ENCODE data around the gene POLA2. TPM values are rescaled to one million over a fixed set of nuclear protein-coding genes. Genes with fewer than 3 reads are reported as not detected.

Gene POLA2
- total RNA-seq, 1 experiment from 2014 or later: 27.5 TPM

- DNase-seq (ENCODE audit: low spot score): no peak
These were observed 24.9 kb downstream of the POLA2 start for GRCh38 chr11:65286686-65287085.

- DNase-seq (ENCODE audit: low spot score): no peak
These were observed 25.8 kb downstream of the POLA2 start for GRCh38 chr11:65287601-65288000.

DNA sequence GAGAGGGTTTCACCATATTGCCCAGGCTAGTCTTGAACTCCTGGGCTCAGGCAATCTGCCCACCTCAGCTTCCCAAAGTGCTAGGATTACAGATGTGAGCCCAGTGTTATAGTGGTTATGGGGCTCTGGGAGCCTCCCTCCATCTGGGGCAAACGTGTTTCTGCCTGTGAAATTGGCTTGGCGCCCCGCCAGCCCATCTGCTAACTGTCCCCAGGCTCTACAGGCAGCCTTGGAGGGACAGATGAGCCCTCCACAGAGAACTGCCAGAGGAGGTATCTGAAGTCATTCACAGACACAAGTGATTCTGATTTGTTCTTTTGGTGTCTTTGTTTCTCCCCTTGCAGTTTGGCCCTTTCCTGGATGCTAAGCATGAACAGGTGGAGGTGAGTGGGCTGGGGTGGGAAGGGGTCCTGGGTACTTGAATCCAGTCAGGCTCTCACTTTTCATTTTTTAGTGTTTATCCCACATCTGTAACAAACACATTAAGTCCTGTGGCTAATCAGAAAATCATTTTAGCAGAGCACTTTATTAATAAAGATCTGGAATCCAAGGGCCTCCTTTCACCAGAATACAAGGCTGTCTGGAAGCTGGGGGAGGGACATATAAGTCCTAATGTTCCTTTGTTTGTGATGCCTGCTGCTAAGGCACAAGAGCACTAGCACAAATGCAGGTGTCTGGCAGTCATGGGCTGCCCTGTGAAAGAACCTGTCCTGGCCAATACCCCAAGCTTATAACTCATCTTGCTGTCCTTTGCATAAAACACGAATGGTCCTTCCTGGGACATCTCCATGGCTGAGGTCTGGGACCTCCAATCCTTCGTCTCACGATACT is 27.2 kb downstream of the POLA2 start:
- no peak for DNase-seq (ENCODE audit: low spot score)

- DNase-seq (ENCODE audit: low spot score): peak; percentile 24
These were observed 28.8 kb downstream of the POLA2 start for GRCh38 chr11:65290448-65291165.

GRCh38 chr11:65291613-65292012 is 29.9 kb downstream of the POLA2 start:
- peak; percentile 25 for DNase-seq (ENCODE audit: low spot score)

- DNase-seq (ENCODE audit: low spot score): no peak
These were observed 31.1 kb downstream of the POLA2 start for GRCh38 chr11:65292890-65293289.

- no peak for DNase-seq (ENCODE audit: low spot score)
These were observed 32.2 kb downstream of the POLA2 start for GRCh38 chr11:65293909-65294381.

GRCh38 chr11:65295001-65295400 is 33.2 kb downstream of the POLA2 start:
- no peak for DNase-seq (ENCODE audit: low spot score)

DNA sequence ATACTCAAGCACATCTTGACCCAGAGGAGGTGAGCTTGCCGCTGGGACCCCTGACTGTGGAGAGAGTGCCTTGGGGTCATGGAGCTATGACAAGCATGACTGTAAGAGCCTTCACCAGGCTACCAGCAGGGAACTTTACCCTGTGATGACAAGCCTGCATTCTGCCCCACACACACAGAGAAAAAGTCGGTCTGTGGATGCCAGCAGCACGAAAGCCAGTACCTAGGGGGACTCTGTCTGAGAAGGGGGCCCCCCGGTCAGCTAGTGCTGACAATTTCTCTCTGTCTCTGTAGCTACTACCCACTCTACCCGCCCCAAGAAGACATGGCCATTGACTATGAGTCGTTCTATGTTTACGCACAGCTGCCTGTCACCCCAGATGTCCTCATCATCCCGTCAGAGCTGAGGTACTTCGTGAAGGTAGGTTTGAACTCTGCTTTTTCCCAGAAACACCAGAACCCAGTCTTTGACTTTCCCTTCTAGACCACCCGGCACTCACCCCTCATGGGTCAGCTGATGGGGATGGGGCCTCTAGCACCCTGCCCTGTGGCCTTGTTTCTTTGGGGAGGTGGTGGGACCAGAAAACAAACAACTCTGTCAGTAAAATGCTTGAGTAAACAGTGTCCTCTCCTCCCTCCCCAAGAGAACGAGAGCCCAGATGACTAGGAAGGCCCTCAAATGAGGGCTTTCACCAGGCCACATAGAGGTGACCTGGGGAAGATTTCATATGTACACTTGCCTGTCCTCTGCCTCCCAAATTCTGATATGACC is 34.0 kb downstream of the POLA2 start:
- no peak for DNase-seq (ENCODE audit: low spot score)

DNA sequence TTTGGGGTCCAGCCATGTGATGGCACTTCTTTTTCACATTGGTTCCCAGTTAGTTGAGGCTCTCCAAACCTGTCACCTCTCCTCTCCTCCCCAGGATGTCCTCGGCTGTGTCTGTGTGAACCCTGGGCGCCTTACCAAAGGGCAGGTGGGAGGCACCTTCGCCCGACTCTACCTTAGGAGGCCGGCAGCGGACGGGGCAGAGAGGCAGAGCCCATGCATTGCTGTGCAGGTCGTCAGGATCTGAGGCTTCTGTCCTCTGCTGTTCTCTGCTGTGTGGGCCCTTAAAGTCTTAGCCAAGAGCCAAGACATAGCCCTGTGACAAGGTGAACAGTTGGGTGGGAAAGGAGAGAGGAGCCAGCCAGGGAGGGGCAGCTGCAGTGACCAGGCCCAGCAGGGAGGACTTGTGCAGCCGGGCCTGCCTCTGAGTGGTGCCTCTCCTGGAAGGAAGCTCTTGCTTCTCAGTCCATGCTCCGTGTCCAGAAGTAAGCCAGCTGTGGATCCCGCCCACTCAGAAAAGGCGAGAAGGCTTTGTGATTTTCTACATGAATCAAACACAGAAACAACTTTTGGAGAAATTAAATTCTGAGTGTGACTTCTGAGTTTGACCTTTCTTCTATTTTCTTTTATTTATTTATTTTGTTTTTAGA is 35.4 kb downstream of the POLA2 start:
- no peak for DNase-seq (ENCODE audit: low spot score)

- no peak for DNase-seq (ENCODE audit: low spot score)
These were observed 36.4 kb downstream of the POLA2 start for GRCh38 chr11:65298131-65298535.

GRCh38 chr11:65298655-65299179 is 37.0 kb downstream of the POLA2 start:
- DNase-seq (ENCODE audit: low spot score): no peak

DNA sequence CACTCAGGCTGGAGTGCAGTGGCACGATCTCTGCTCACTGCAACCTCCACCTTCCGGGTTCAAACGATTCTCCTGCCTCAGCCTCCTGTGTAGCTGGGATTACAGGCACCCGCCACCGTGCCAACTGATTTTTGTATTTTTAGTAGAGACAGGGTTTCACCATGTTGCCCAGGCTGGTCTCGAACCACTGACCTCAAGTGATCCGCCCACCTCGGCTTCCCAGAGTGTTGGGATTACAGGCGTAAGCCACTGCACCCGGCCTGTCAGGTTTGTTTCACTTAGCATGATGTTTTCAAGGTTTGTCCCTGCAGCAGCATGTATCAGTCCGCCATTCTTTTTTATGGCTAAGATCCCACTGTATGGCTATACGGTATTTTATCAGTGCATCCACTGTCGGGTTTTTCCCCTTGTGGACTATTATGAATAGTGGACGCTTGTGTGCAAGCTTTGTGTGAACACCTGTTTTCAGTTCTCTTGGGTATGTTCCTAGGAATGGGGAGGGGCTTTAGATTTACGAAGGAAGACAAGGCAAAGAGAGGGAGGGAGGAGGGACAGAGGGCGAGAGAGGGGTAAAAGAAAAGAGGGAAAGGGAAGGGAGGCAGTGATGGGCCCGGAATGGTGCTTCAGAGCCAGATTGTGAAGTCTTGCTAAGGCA is 39.0 kb downstream of the POLA2 start:
- DNase-seq (ENCODE audit: low spot score): no peak

- DNase-seq (ENCODE audit: low spot score): peak; percentile 24
These were observed 39.9 kb downstream of the POLA2 start for GRCh38 chr11:65301491-65302329.

- DNase-seq (ENCODE audit: low spot score): no peak
These were observed 41.8 kb downstream of the POLA2 start for GRCh38 chr11:65303555-65303954.

- DNase-seq (ENCODE audit: low spot score): no peak
These were observed 42.3 kb downstream of the POLA2 start for GRCh38 chr11:65304110-65304509.

DNA sequence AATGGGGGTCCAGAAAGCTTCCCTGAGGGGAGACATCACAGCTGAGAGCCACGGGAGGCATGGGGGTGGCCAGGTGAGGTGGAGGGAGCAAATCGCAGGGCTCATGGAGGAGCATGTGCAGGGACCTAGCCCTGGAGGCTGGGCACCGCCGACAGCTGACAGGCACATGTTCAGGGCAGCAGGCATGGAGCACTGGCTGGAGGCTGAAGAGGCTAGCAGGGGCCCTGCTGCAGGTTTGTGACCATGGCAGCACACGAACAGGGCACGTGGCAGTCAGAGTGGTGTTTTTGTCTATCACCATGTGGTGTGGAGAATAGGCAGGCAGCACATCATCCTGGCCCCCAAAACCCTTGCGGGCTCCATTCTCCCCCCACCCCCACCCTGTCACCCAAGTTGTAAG is 42.9 kb downstream of the POLA2 start:
- no peak for DNase-seq (ENCODE audit: low spot score)

GRCh38 chr11:65305501-65306268 is 43.9 kb downstream of the POLA2 start:
- no peak for DNase-seq (ENCODE audit: low spot score)

Measured in HT-29 (cell line).